Measurements from ENCODE around the gene TCF4. TPM values are rescaled to one million over a fixed set of nuclear protein-coding genes. Genes with fewer than 3 reads are reported as not detected.

The TCF4 gene
- polyA plus RNA-seq, 1 of the 3 experiments (the other 2 are of a cell fraction), result 39.1 TPM

- Histone ChIP-seq H3K4me2 (no peak overlapping the region), H3K9me2 (no peaks in the 10 kb centered on the region), H3K9ac (no peak overlapping the region), H3K36me3 (replicated peaks in 1 of 2; ENCODE audit: control insufficient read depth in 1 of 2, insufficient read depth in 2 of 2, low read length in 1 of 2) (peaks cover 0 to 19% of the 10 kb centered on the region in 2 experiments), H3K27me3 (ENCODE audit: insufficient read depth) (no peaks in the 10 kb centered on the region), H3K79me2 (ENCODE audit: insufficient read depth) (peaks cover 62% of the 10 kb centered on the region), H3F3A (replicated peaks; ENCODE audit: insufficient read depth) (peaks cover 3% of the 10 kb centered on the region), H3K4me1 (ENCODE audit: control insufficient read depth in 1 of 2, insufficient read depth in 2 of 2, low read depth in 1 of 2, low read length in 1 of 2) (no peaks in the 10 kb centered on the region; a peak in 1 of 4 replicates), H2AFZ (ENCODE audit: low read depth) (no peak overlapping the region), H3K4me3 (ENCODE audit: low read depth in 2 of 2, low read length in 1 of 2) (no peak overlapping the region), H4K20me1 (ENCODE audit: insufficient read depth) (no peaks in the 10 kb centered on the region), H3K27ac (ENCODE audit: low read depth in 2 of 2, low read length in 1 of 2) (no peak overlapping the region), H3K9me3 (no peaks in the 10 kb centered on the region)
- ChIA-PET CTCF (no interaction called here), POLR2A (no interaction called here)
- no peak for DNase-seq
- no peak for TF ChIP-seq FOXJ3 (CRISPR knock-in tag; IDR thresholded peaks at IDR 0.05)
- no peak for TF ChIP-seq EZH2phosphoT487 (IDR thresholded peaks at IDR 0.05; ENCODE audit: borderline replicate concordance, low read depth)
- TF ChIP-seq ZBTB33 (IDR thresholded peaks at IDR 0.05; ENCODE audit: borderline replicate concordance, low read depth), result no peak
- TF ChIP-seq MAX (IDR thresholded peaks at IDR 0.05; ENCODE audit: low read depth), result no peak
- no peak for TF ChIP-seq FOXM1 (IDR thresholded peaks at IDR 0.05; ENCODE audit: low read depth)
- TF ChIP-seq, protein P1, sequence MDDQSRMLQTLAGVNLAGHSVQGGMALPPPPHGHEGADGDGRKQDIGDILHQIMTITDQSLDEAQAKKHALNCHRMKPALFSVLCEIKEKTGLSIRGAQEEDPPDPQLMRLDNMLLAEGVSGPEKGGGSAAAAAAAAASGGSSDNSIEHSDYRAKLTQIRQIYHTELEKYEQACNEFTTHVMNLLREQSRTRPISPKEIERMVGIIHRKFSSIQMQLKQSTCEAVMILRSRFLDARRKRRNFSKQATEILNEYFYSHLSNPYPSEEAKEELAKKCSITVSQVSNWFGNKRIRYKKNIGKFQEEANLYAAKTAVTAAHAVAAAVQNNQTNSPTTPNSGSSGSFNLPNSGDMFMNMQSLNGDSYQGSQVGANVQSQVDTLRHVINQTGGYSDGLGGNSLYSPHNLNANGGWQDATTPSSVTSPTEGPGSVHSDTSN (IDR thresholded peaks at IDR 0.05), result no peak
- no peak for TF ChIP-seq RAD21 (IDR thresholded peaks at IDR 0.05; ENCODE audit: low read length)
- TF ChIP-seq NFIC (IDR thresholded peaks at IDR 0.05; ENCODE audit: borderline replicate concordance), result no peak
- no peak for TF ChIP-seq IRF3 (IDR thresholded peaks at IDR 0.05; ENCODE audit: low read depth, low read length)
- TF ChIP-seq JUND (IDR thresholded peaks at IDR 0.05), result no peak
- TF ChIP-seq, protein P2, sequence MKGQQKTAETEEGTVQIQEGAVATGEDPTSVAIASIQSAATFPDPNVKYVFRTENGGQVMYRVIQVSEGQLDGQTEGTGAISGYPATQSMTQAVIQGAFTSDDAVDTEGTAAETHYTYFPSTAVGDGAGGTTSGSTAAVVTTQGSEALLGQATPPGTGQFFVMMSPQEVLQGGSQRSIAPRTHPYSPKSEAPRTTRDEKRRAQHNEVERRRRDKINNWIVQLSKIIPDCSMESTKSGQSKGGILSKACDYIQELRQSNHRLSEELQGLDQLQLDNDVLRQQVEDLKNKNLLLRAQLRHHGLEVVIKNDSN (IDR thresholded peaks at IDR 0.05; ENCODE audit: borderline replicate concordance, low read depth), result no peak
- no peak for TF ChIP-seq MXI1 (IDR thresholded peaks at IDR 0.05; ENCODE audit: low read depth, low read length)
- no peak for TF ChIP-seq YY1 (IDR thresholded peaks at IDR 0.05; ENCODE audit: low read depth)
- no peak for TF ChIP-seq TCF12 (IDR thresholded peaks at IDR 0.05)
- no peak for TF ChIP-seq SIN3A (IDR thresholded peaks at IDR 0.05; ENCODE audit: borderline replicate concordance, low read depth, low read length)
- TF ChIP-seq, protein P3, sequence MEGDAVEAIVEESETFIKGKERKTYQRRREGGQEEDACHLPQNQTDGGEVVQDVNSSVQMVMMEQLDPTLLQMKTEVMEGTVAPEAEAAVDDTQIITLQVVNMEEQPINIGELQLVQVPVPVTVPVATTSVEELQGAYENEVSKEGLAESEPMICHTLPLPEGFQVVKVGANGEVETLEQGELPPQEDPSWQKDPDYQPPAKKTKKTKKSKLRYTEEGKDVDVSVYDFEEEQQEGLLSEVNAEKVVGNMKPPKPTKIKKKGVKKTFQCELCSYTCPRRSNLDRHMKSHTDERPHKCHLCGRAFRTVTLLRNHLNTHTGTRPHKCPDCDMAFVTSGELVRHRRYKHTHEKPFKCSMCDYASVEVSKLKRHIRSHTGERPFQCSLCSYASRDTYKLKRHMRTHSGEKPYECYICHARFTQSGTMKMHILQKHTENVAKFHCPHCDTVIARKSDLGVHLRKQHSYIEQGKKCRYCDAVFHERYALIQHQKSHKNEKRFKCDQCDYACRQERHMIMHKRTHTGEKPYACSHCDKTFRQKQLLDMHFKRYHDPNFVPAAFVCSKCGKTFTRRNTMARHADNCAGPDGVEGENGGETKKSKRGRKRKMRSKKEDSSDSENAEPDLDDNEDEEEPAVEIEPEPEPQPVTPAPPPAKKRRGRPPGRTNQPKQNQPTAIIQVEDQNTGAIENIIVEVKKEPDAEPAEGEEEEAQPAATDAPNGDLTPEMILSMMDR (IDR thresholded peaks at IDR 0.05), result no peak
Observed at GRCh38 chr18:55370936-55371335, 217.1 kb downstream of the TCF4 start.
